Measurements from ENCODE around the gene HNRNPR. TPM values are rescaled to one million over a fixed set of nuclear protein-coding genes. Genes with fewer than 3 reads are reported as not detected.

The HNRNPR gene
- total RNA-seq: 80.5 and 119 TPM in 2 replicates

GRCh38 chr1:23344111-23344986 is at the start of gene HNRNPR:
TSS of gene HNRNPR (minus strand) at chr1:23344284. CDS start at chr1:23341008, 3,276 bp downstream.
- H3K4me3 ChIP-seq (ENCODE audit: low read depth, low read length): peak within 1 kb of the TSS; percentile 76
- TF ChIP-seq CTCF (IDR thresholded peaks at IDR 0.05; ENCODE audit: insufficient read depth, low read depth, low read length): no peak
- DNase-seq (ENCODE audit: low read depth): peak; percentile 100

- no peak for TF ChIP-seq CTCF (IDR thresholded peaks at IDR 0.05; ENCODE audit: insufficient read depth, low read depth, low read length)
- H3K4me3 ChIP-seq (ENCODE audit: low read depth, low read length): no peak overlapping the region
- peak; percentile 89 for DNase-seq (ENCODE audit: low read depth)
These were observed 49.6 kb upstream of the HNRNPR start for GRCh38 chr1:23393706-23394105.

- no peak overlapping the region for H3K4me3 ChIP-seq (ENCODE audit: low read depth, low read length)
- no peak for TF ChIP-seq CTCF (IDR thresholded peaks at IDR 0.05; ENCODE audit: insufficient read depth, low read depth, low read length)
- DNase-seq (ENCODE audit: low read depth): no peak
These were observed 48.2 kb upstream of the HNRNPR start for GRCh38 chr1:23392125-23392855.

- no peak for DNase-seq (ENCODE audit: low read depth)
- no peak for TF ChIP-seq CTCF (IDR thresholded peaks at IDR 0.05; ENCODE audit: insufficient read depth, low read depth, low read length)
- no peak overlapping the region for H3K4me3 ChIP-seq (ENCODE audit: low read depth, low read length)
These were observed 45.8 kb upstream of the HNRNPR start for GRCh38 chr1:23389837-23390321.

- H3K4me3 ChIP-seq (ENCODE audit: low read depth, low read length): no peak overlapping the region
- no peak for DNase-seq (ENCODE audit: low read depth)
- no peak for TF ChIP-seq CTCF (IDR thresholded peaks at IDR 0.05; ENCODE audit: insufficient read depth, low read depth, low read length)
These were observed 43.4 kb upstream of the HNRNPR start for GRCh38 chr1:23387494-23387893.

- TF ChIP-seq CTCF (IDR thresholded peaks at IDR 0.05; ENCODE audit: insufficient read depth, low read depth, low read length): no peak
- no peak for DNase-seq (ENCODE audit: low read depth)
- H3K4me3 ChIP-seq (ENCODE audit: low read depth, low read length): no peak overlapping the region
These were observed 41.1 kb upstream of the HNRNPR start for GRCh38 chr1:23385119-23385621.
